ENCODE results near the gene AMFR. TPM values are rescaled to one million over a fixed set of nuclear protein-coding genes. Genes with fewer than 3 reads are reported as not detected.

Gene AMFR
- total and polyA plus RNA-seq, 8 donors, result 29.2 to 64.2 (median 47.3) TPM

DNA sequence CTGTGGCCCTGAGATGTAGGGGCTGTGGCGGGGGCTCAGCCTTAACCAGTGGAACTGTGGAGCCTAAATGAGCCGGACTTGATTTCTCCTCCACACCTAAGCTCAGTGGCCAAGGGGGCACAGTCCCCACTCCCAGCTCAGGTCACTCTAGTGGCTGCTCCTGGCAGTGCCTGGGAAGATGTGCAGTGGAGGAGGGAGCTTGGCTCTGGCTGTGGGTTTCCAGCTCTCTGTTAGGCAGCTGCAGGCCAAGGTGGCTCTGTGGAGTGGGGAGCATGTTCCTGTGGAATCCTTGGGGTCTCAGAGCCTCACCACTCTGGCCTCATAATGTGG, 76.3 kb downstream of the AMFR start:
- ATAC-seq (no peak), FAIRE-seq (no peak), DNase-seq (peak in 2 of 6 donors; percentile 30 to 32)
- Histone ChIP-seq H3K9me3 (no peaks in the 10 kb centered on the region), H3K27ac (no peak overlapping the region), H3K4me1 (no peaks in the 10 kb centered on the region), H3K36me3 (no peaks in the 10 kb centered on the region), H3K27me3 (no peaks in the 10 kb centered on the region), H3K4me3 (no peak overlapping the region)
- TF ChIP-seq, protein P1, sequence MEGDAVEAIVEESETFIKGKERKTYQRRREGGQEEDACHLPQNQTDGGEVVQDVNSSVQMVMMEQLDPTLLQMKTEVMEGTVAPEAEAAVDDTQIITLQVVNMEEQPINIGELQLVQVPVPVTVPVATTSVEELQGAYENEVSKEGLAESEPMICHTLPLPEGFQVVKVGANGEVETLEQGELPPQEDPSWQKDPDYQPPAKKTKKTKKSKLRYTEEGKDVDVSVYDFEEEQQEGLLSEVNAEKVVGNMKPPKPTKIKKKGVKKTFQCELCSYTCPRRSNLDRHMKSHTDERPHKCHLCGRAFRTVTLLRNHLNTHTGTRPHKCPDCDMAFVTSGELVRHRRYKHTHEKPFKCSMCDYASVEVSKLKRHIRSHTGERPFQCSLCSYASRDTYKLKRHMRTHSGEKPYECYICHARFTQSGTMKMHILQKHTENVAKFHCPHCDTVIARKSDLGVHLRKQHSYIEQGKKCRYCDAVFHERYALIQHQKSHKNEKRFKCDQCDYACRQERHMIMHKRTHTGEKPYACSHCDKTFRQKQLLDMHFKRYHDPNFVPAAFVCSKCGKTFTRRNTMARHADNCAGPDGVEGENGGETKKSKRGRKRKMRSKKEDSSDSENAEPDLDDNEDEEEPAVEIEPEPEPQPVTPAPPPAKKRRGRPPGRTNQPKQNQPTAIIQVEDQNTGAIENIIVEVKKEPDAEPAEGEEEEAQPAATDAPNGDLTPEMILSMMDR (IDR thresholded peaks at IDR 0.05), result no peak
- intact Hi-C loops (cut with DNase I), result no loop called here
- WGBS, 2 donors, result 68 to 94% methylated on average over 2 of the region's 2 CpGs

DNA sequence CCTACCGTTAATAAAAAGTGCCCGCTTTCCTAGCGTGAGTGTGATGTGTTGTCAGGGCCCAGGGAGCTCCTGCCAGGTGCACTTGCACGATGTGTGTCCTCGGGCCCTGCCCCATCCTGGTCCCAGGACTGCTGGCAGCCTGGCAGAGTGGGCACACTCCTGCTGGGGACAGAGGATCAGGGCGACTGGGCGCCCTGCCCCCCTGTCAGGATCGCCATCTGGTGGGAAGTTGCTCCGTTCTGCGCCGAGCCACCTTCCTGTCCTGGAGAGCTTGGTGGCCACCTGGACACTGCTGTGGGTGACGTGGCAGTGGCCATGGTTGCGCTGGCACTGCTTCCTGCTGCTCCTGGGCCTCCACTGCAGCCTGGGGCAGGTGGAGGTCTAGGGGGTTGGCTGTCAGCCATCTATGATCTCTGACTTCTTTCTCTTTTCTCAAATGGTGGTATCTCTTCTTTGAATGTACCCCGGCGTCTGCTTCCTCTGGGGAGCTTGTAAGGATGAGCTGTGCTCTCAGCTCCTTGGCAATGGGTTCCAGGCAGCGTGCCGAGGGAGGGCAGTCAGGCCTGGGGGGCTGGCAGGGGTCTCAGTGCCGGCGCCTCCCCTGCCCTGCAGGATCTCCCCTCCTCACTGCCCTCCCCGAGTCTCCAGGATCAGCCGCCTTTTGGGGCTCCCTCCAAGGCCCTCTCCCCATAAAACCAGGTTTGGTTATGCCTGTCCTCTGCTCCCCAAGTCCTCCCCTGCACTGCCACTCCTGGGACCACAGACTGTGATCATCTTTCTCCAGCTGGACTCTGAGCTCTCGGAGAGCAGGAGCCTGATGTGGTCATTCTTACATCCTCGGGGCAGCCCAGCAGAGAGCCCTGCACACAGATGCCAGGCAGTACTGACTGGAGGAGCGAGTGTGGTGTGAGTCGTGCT, 76.9 kb downstream of the AMFR start:
- Histone ChIP-seq H3K27ac (no peak overlapping the region), H3K4me3 (no peak overlapping the region), H3K4me1 (no peaks in the 10 kb centered on the region), H3K36me3 (no peaks in the 10 kb centered on the region), H3K27me3 (no peaks in the 10 kb centered on the region), H3K9me3 (no peaks in the 10 kb centered on the region)
- 73 to 76% methylated on average over 22 to 25 of the region's 25 CpGs for WGBS, 2 donors
- peak in 2 of 6 donors; percentile 42 to 53 for DNase-seq
- peak in 1 of 4 donors; percentile 23 for ATAC-seq
- FAIRE-seq, result no peak
- intact Hi-C loops (cut with DNase I), result no loop called here
- TF ChIP-seq, protein P1 (IDR thresholded peaks at IDR 0.05), result no peak

DNA sequence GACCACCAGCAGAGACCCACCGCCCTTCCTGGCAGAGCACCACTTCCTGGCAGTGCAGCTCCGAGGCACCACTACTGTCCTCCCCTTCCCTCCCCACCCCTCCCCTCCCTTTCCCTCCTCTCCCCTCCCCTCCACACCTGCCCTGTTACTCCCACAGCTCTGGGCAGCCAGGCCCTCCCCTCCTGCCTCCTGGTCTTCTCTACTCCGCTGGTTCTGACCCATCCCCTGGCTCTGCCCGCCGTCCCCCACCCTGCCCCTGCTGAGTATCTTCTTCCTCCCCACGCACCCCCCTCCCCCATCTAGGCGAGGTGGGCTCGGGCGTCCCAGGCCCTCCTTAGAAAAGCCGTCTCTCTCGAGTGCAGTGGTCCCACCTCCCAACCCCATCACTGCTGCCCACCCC, 77.7 kb downstream of the AMFR start:
- intact Hi-C loops (cut with DNase I), result no loop called here
- no peak overlapping the region for H3K27ac ChIP-seq
- WGBS, 2 donors, result 59 to 69% methylated on average over 6 to 11 of the region's 11 CpGs
- no peak for ATAC-seq
- no peaks in the 10 kb centered on the region for H3K4me1 ChIP-seq
- FAIRE-seq, result no peak
- peak in 1 of 6 donors; percentile 19 for DNase-seq
- no peaks in the 10 kb centered on the region for H3K9me3 ChIP-seq
- TF ChIP-seq, protein P1 (IDR thresholded peaks at IDR 0.05), result no peak
- no peaks in the 10 kb centered on the region for H3K36me3 ChIP-seq
- no peaks in the 10 kb centered on the region for H3K27me3 ChIP-seq
- no peak overlapping the region for H3K4me3 ChIP-seq

DNA sequence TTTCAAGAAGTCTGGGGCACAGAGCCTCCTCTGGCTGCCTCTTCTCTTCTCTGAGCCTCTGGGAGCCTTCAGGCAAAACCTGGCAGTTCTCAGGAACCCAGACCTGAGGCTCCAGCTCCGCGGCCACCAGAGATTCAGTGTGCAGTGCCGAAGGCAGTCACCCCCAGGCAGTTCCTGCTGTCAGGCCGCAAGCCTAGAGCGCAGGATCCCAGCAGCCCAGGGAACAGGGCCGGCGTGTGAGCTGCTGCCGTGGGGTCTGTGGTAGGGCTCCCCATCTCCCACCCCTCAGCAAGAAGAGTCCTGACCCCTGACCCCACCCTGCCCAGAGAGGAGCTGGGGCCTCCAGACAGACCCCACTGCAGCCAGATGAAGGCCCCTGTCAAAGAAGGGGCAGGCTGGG, 78.2 kb downstream of the AMFR start:
- Histone ChIP-seq H3K36me3 (no peaks in the 10 kb centered on the region), H3K4me1 (no peaks in the 10 kb centered on the region), H3K27me3 (no peaks in the 10 kb centered on the region), H3K27ac (no peak overlapping the region), H3K4me3 (no peak overlapping the region), H3K9me3 (no peaks in the 10 kb centered on the region)
- ATAC-seq (no peak), DNase-seq (peak in 2 of 6 donors; percentile 30 to 45), FAIRE-seq (no peak)
- TF ChIP-seq, protein P1 (IDR thresholded peaks at IDR 0.05), result no peak
- intact Hi-C loops (cut with DNase I), result no loop called here
- 68 to 87% methylated on average over 8 of the region's 8 CpGs for WGBS, 2 donors
